Tibial nerve (tissue), 4 donors: Measurements from ENCODE around the gene CD70.

Source experiments
- EP300 ChIP-seq, 2 donors: sonication (generic); formaldehyde crosslinking; IDR thresholded peaks; one replicate each; pipeline ENCODE4 v1.6.1; 2017; ENCODE audit warnings: antibody characterized with exemption in 2 of 2, mild to moderate bottlenecking in 1 of 2
- TF ChIP-seq, protein P1 (sequence below), 5 experiments: fragments of 200-600 bp in 3 of 5; fragments of 450-650 bp in 2 of 5; sonication (generic) in 3 of 5; IDR thresholded peaks; one replicate each; pipeline ENCODE4 v1.5.1; 2016 to 2019; ENCODE audit warnings: antibody characterized with exemption in 5 of 5, mild to moderate bottlenecking in 3 of 5, moderate library complexity in 2 of 5

DNA sequence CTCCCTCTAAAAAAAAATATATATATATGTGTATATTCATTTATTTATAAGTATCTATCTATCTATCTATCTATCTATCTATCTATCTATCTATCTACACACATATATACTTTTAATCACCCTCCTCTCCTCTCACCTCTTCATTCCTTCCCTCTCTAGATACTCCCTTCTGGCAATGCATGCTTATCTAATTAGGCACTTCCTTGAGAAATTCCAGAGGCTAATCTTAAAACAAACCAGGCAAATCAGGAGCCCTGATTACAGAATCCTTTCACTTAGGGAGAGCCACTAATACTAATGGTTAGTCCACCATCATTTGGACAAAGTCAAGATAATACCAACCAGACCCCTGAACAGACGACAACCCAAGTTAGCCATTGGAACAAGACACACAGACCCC, 17.6 kb downstream of the CD70 start:
- TF ChIP-seq, protein P1, sequence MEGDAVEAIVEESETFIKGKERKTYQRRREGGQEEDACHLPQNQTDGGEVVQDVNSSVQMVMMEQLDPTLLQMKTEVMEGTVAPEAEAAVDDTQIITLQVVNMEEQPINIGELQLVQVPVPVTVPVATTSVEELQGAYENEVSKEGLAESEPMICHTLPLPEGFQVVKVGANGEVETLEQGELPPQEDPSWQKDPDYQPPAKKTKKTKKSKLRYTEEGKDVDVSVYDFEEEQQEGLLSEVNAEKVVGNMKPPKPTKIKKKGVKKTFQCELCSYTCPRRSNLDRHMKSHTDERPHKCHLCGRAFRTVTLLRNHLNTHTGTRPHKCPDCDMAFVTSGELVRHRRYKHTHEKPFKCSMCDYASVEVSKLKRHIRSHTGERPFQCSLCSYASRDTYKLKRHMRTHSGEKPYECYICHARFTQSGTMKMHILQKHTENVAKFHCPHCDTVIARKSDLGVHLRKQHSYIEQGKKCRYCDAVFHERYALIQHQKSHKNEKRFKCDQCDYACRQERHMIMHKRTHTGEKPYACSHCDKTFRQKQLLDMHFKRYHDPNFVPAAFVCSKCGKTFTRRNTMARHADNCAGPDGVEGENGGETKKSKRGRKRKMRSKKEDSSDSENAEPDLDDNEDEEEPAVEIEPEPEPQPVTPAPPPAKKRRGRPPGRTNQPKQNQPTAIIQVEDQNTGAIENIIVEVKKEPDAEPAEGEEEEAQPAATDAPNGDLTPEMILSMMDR (IDR thresholded peaks at IDR 0.05), result no peak
- TF ChIP-seq EP300 (IDR thresholded peaks at IDR 0.05), result no peak
